SU-DHL-6 (cell line): ENCODE results near the gene CHP1.

Source experiments
- H2AFZ ChIP-seq: fragments of 200-600 bp; sonication (generic); 2 replicates; pipeline ENCODE4 v1.6.1; 2014; ENCODE audit warnings: low read depth, mild to moderate bottlenecking, moderate library complexity, mixed read lengths, antibody characterized with exemption, low read length; ENCODE audit not compliant: severe bottlenecking
- H3F3A ChIP-seq: fragments of 200-600 bp; shearing (Covaris generic); 2 replicates; pipeline ENCODE4 v1.6.0; 2016; ENCODE audit warnings: antibody characterized with exemption, mild to moderate bottlenecking; ENCODE audit not compliant: insufficient read depth
- H3K27ac ChIP-seq: fragments of 200-600 bp; sonication (generic); 2 replicates; pipeline ENCODE4 v1.5.1; 2016; ENCODE audit warnings: low read depth, mild to moderate bottlenecking, low read length, moderate library complexity, mixed read lengths
- H3K27me3 ChIP-seq: fragments of 200-600 bp; sonication (generic), shearing (Covaris generic); 2 replicates; pipeline ENCODE4 v1.6.0; 2014; ENCODE audit warnings: mild to moderate bottlenecking, low read length
- H3K36me3 ChIP-seq: fragments of 200-600 bp; sonication (generic); 2 replicates; pipeline ENCODE4 v1.6.1; 2014; ENCODE audit warnings: mild to moderate bottlenecking, low read length, mixed read lengths
- H3K4me2 ChIP-seq: fragments of 300-600, 200-600 bp; shearing (Covaris generic), sonication (generic); 2 replicates; pipeline ENCODE4 v1.6.0; 2014; ENCODE audit warnings: low read length, low read depth, mild to moderate bottlenecking; ENCODE audit not compliant: poor library complexity, severe bottlenecking
- H3K4me3 ChIP-seq: fragments of 200-600 bp; sonication (generic); 2 replicates; pipeline ENCODE4 v1.5.1; 2014; ENCODE audit warnings: antibody characterized with exemption, low read length, mild to moderate bottlenecking, mixed read lengths; ENCODE audit not compliant: insufficient read depth, poor library complexity, severe bottlenecking
- H3K79me2 ChIP-seq: fragments of 200-600 bp; sonication (generic); 2 replicates; pipeline ENCODE4 v1.6.1; 2014; ENCODE audit warnings: mild to moderate bottlenecking, low read length, moderate library complexity; ENCODE audit not compliant: insufficient read depth
- H3K9ac ChIP-seq: fragments of 200-600 bp; sonication (generic); 2 replicates; pipeline ENCODE4 v1.7.0; 2014; ENCODE audit warnings: mild to moderate bottlenecking, low read length
- H3K9me2 ChIP-seq: fragments of 200-600 bp; sonication (generic); replicated peaks from 2 replicates; pipeline ENCODE4 v1.6.1; 2014; ENCODE audit warnings: low read length; ENCODE audit not compliant: insufficient read depth
- H3K9me3 ChIP-seq: fragments of 200-600 bp; sonication (generic); 2 replicates; pipeline ENCODE4 v1.6.1; 2014; ENCODE audit warnings: low read length, mixed read lengths; ENCODE audit not compliant: insufficient read depth
- H4K20me1 ChIP-seq: fragments of 200-600 bp; sonication (generic); 2 replicates; pipeline ENCODE4 v1.6.1; 2014; ENCODE audit warnings: low read depth, mild to moderate bottlenecking, antibody characterized with exemption, low read length, moderate library complexity, mixed read lengths
- CTCF ChIP-seq: fragments of 200-600 bp; sonication (generic); IDR thresholded peaks from one replicate; pipeline ENCODE4 v1.5.1; 2017; ENCODE audit warnings: antibody characterized with exemption, mild to moderate bottlenecking, low read length, moderate library complexity; ENCODE audit not compliant: insufficient read depth, poor library complexity, severe bottlenecking
- EZH2phosphoT487 ChIP-seq: fragments of 200-600 bp; sonication (generic), shearing (Covaris generic); conservative IDR thresholded peaks from 2 replicates; pipeline ENCODE4 v1.6.1; 2018; ENCODE audit warnings: mild to moderate bottlenecking, antibody characterized with exemption, low read length, moderate library complexity, mixed read lengths

Gene CHP1

GRCh38 chr15:41194444-41194843 is 36.6 kb upstream of the CHP1 start:
- Histone ChIP-seq H2AFZ (no peak overlapping the region), H3K4me2 (no peak overlapping the region), H3K27me3 (no peaks in the 10 kb centered on the region)

GRCh38 chr15:41199470-41199869 is 31.6 kb upstream of the CHP1 start:
- Histone ChIP-seq H3F3A (no peaks in the 10 kb centered on the region), H3K4me3 (no peak overlapping the region), H4K20me1 (no peaks in the 10 kb centered on the region), H3K9ac (no peak overlapping the region), H3K9me3 (no peaks in the 10 kb centered on the region), H2AFZ (no peak overlapping the region), H3K9me2 (no peaks in the 10 kb centered on the region), H3K36me3 (no peaks in the 10 kb centered on the region), H3K27me3 (no peaks in the 10 kb centered on the region), H3K4me2 (no peak overlapping the region), H3K27ac (no peak overlapping the region), H3K79me2 (no peaks in the 10 kb centered on the region)
- TF ChIP-seq EZH2phosphoT487 (no peak), CTCF (no peak)

More at GRCh38 chr15:41194444-41194843, 36.6 kb upstream of the CHP1 start:
- Histone ChIP-seq H3K27ac (no peak overlapping the region), H3K9me3 (no peaks in the 10 kb centered on the region), H4K20me1 (no peaks in the 10 kb centered on the region), H3F3A (no peaks in the 10 kb centered on the region), H3K4me3 (no peak overlapping the region), H3K79me2 (no peaks in the 10 kb centered on the region), H3K9ac (no peak overlapping the region), H3K36me3 (no peaks in the 10 kb centered on the region), H3K9me2 (no peaks in the 10 kb centered on the region)
- TF ChIP-seq CTCF (no peak), EZH2phosphoT487 (no peak)

- Histone ChIP-seq H3K9me2 (no peaks in the 10 kb centered on the region), H2AFZ (no peak overlapping the region), H4K20me1 (no peaks in the 10 kb centered on the region)
These were observed 27.7 kb upstream of the CHP1 start for GRCh38 chr15:41203395-41203794.

More at GRCh38 chr15:41203395-41203794, 27.7 kb upstream of the CHP1 start:
- H3K4me2 ChIP-seq: no peak overlapping the region
- no peak overlapping the region for H3K4me3 ChIP-seq
- no peaks in the 10 kb centered on the region for H3K79me2 ChIP-seq
- H3K27ac ChIP-seq: no peak overlapping the region
- no peaks in the 10 kb centered on the region for H3K36me3 ChIP-seq
- no peaks in the 10 kb centered on the region for H3F3A ChIP-seq
- no peak overlapping the region for H3K9ac ChIP-seq
- no peaks in the 10 kb centered on the region for H3K27me3 ChIP-seq
- no peaks in the 10 kb centered on the region for H3K9me3 ChIP-seq
- TF ChIP-seq CTCF: no peak
- TF ChIP-seq EZH2phosphoT487: no peak
